ENCODE data around the gene STX8. TPM values are rescaled to one million over a fixed set of nuclear protein-coding genes. Genes with fewer than 3 reads are reported as not detected.
"Not testable (repeated sequence)": the region's sequence is repeated elsewhere in the genome, so short reads cannot be mapped to it uniquely, and the experiment has no call there.

STX8 gene
- polyA plus RNA-seq, 1 experiment, result 44.7 TPM

DNA sequence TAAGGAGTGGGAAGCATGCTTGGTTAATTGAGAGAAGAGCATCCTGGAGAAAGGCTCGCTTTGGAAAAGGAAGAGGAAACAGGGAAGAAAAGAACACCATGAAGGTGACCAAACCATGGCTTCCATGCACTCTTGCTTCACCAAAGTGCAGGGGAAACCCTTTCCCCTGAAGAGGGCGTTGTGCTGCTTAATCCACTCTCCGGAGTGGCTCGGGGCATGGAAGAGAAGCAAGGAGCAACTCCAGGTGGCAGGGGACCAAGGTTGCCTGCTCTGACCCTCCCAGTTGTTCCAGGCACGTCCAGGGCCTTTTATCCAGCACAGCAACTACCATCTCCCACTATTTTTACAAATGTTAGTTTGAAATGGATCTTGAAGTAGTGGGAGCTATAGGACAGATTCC lies 108.1 kb downstream of the STX8 start:
- ChIA-PET POLR2A (no interaction called here), CTCF (interaction anchor here (2.3 kb wide), 1 partner anchor 11 kb away, joined by 7 read pairs; no protein-coding TSS in a partner anchor)
- DNase-seq (ENCODE audit: low read depth), result no peak
- TF ChIP-seq, protein P1, sequence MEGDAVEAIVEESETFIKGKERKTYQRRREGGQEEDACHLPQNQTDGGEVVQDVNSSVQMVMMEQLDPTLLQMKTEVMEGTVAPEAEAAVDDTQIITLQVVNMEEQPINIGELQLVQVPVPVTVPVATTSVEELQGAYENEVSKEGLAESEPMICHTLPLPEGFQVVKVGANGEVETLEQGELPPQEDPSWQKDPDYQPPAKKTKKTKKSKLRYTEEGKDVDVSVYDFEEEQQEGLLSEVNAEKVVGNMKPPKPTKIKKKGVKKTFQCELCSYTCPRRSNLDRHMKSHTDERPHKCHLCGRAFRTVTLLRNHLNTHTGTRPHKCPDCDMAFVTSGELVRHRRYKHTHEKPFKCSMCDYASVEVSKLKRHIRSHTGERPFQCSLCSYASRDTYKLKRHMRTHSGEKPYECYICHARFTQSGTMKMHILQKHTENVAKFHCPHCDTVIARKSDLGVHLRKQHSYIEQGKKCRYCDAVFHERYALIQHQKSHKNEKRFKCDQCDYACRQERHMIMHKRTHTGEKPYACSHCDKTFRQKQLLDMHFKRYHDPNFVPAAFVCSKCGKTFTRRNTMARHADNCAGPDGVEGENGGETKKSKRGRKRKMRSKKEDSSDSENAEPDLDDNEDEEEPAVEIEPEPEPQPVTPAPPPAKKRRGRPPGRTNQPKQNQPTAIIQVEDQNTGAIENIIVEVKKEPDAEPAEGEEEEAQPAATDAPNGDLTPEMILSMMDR (IDR thresholded peaks at IDR 0.05; ENCODE audit: insufficient read depth, low read depth, low read length), result no peak
- H3K4me3 ChIP-seq (ENCODE audit: low read depth, low read length), result no peak overlapping the region
- H3K27me3 ChIP-seq (ENCODE audit: control insufficient read depth, insufficient read depth, low read length), result no peaks in the 10 kb centered on the region
- H3K36me3 ChIP-seq (ENCODE audit: control insufficient read depth, insufficient read depth, low read length), result no peaks in the 10 kb centered on the region

DNA sequence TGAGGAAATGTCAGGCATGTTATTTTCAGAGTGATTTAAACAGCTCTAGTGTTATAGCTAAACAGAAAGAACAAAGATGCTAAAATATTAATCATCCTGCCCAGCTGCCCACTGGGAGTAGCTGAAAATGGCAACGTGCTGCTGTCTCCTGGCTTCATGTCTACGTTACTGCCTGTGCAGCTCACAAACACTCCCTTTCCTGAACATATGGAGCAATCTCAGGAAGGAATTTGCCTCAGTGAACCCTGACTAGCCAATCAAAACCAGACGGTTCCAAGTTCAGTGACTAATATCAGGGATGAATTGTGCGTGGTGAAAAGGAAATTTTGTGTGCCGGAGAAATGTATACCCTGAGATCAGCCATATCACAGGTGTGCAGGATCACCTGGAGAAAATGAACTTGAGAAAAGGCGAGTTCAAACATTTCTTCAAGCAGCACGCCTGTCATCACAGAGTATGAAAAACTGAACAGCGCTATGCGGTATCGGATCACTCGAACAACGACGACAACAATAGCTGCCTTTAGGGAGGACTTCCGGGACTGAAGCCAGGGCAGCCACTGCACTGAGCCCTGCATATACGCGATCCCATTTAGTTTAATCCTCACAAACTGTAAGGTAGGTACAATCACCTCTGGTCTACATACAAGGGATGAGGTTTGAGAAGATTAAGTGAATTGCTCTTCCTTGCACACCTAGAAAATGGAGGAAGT lies 110.3 kb downstream of the STX8 start:
- POLR2A ChIA-PET, result interaction anchor here (0.6 kb wide), 2 partner anchors 251 to 374 kb away, joined by 3 to 7 read pairs; no protein-coding TSS in a partner anchor
- no peak for DNase-seq (ENCODE audit: low read depth)
- Histone ChIP-seq H3K27me3 (ENCODE audit: control insufficient read depth, insufficient read depth, low read length) (no peaks in the 10 kb centered on the region), H3K36me3 (ENCODE audit: control insufficient read depth, insufficient read depth, low read length) (no peaks in the 10 kb centered on the region), H3K4me3 (ENCODE audit: low read depth, low read length) (no peak overlapping the region)
- CTCF ChIA-PET, result interaction anchor here (2.3 kb wide), 1 partner anchor 13 kb away, joined by 7 read pairs; no protein-coding TSS in a partner anchor
- TF ChIP-seq, protein P1 (IDR thresholded peaks at IDR 0.05; ENCODE audit: insufficient read depth, low read depth, low read length), result peak; percentile 12; the same call in 1 of the 2 replicates

DNA sequence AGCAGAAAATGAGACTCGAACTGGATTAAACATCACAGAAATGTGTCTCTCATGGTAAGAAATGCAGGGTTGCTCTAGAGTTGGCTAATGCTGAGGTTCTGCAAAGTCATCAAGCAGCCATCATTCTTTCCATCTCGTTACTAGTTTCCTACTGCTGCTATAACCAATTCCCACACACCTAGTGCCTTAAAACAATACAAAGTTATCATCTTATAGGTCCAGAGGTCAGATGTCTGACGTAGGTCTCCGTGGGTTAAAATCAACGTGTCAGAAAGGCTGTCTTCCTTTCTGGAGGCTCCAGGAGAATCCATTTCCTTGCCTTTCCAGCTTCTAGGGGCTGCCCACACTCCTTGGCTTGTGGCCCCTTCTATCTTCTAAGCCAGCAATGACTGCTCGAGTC lies 118.6 kb downstream of the STX8 start:
- ChIA-PET CTCF (no interaction called here), POLR2A (no interaction called here)
- H3K27me3 ChIP-seq (ENCODE audit: control insufficient read depth, insufficient read depth, low read length), result no peaks in the 10 kb centered on the region
- TF ChIP-seq, protein P1 (IDR thresholded peaks at IDR 0.05; ENCODE audit: insufficient read depth, low read depth, low read length), result no peak
- H3K4me3 ChIP-seq (ENCODE audit: low read depth, low read length), result no peak overlapping the region
- H3K36me3 ChIP-seq (ENCODE audit: control insufficient read depth, insufficient read depth, low read length), result no peaks in the 10 kb centered on the region
- DNase-seq (ENCODE audit: low read depth), result no peak

DNA sequence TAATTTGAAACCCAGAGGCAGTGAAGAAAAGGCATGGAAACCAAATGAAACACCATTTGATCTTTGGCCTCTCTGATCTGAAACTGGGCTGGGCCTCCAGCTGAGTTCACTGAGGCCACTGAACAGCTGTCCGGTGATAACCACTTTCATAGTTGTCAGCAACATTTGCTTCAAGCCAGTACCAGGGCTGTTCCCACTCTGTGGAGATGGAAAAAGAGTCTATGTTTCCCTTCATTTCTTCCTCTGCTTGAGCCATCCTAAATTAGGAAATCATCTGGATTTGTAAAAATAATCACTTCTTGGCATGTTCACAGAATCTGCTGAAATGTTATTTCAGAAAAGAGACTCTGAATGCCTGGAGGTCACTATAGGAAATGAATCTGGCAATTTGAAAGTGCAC lies 119.3 kb downstream of the STX8 start:
- no peaks in the 10 kb centered on the region for H3K27me3 ChIP-seq (ENCODE audit: control insufficient read depth, insufficient read depth, low read length)
- no peaks in the 10 kb centered on the region for H3K36me3 ChIP-seq (ENCODE audit: control insufficient read depth, insufficient read depth, low read length)
- DNase-seq (ENCODE audit: low read depth), result no peak
- CTCF ChIA-PET, result no interaction called here
- H3K4me3 ChIP-seq (ENCODE audit: low read depth, low read length), result no peak overlapping the region
- POLR2A ChIA-PET, result no interaction called here
- TF ChIP-seq, protein P1 (IDR thresholded peaks at IDR 0.05; ENCODE audit: insufficient read depth, low read depth, low read length), result no peak

DNA sequence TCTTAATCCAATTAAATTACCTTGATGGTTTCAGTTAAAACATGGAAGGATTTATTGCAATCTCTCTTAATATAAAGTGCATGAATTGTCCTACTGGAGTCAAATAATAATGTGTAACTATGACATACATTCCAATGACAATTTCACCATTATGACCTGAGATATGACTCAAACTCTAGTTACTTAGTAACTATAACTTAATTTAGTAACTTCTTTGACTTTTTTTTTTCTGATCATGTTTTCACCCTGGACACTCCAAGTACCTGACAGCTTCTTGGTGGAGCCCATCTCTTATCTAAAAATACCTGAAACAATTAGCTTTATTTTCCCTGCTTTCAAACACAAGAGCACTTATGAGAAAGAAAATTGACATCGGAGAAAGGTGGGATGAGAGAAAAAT lies 123.7 kb downstream of the STX8 start:
- TF ChIP-seq, protein P1 (IDR thresholded peaks at IDR 0.05; ENCODE audit: insufficient read depth, low read depth, low read length), result no peak
- POLR2A ChIA-PET, result no interaction called here
- no peaks in the 10 kb centered on the region for H3K27me3 ChIP-seq (ENCODE audit: control insufficient read depth, insufficient read depth, low read length)
- H3K36me3 ChIP-seq (ENCODE audit: control insufficient read depth, insufficient read depth, low read length), result no peaks in the 10 kb centered on the region
- CTCF ChIA-PET, result no interaction called here
- H3K4me3 ChIP-seq (ENCODE audit: low read depth, low read length), result no peak overlapping the region
- DNase-seq (ENCODE audit: low read depth), result no peak

DNA sequence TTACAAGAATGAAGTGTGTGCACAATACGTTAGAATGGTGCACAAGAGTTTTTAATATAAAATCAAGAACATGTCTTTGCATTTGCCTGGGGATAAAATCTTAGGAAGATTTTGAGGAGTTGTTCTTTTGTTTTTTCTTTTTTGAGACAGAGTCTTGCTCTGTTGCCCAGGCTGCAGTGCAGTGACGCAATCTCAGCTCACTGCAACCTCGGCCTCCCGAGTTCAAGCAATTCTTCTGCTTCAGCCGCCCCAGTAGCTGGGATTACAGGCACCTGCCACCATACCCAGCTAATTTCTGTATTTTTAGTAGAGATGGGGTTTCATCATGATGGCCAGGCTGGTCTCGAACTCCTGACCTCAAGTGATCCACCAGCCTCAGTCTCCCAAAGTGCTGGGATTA lies 128.3 kb downstream of the STX8 start:
- H3K4me3 ChIP-seq (ENCODE audit: low read depth, low read length); DNase-seq (ENCODE audit: low read depth); H3K27me3 ChIP-seq (ENCODE audit: control insufficient read depth, insufficient read depth, low read length); POLR2A ChIA-PET; H3K36me3 ChIP-seq (ENCODE audit: control insufficient read depth, insufficient read depth, low read length); CTCF ChIA-PET: not testable (repeated sequence)
